A673 (cell line): Measurements from ENCODE around the gene SLC15A1. TPM values are rescaled to one million over a fixed set of nuclear protein-coding genes. Genes with fewer than 3 reads are reported as not detected.

Experiments
- Bru-seq: library from RNA; stranded (reverse); fragments of 400-500 nt; gene quantifications from one replicate; lab custom pipeline; 2021; lab: Mats Ljungman, UMichigan
- BruChase-seq, 2 experiments: library from RNA; stranded (reverse); fragments of 400-500 nt; gene quantifications; one replicate each; lab custom pipeline; 2021; lab: Mats Ljungman, UMichigan
- BruUV-seq: library from RNA; stranded (reverse); fragments of 400-500 nt; replicated peaks from 2 replicates; lab custom pipeline; 2021; lab: Mats Ljungman, UMichigan
- CTCF ChIA-PET: fragments of 300-600 bp; sonication (Branson Sonifier 250); formaldehyde crosslinking; loops from one replicate; lab custom pipeline; 2022; ENCODE audit warnings: antibody characterized with exemption; lab: Charles Lee
- POLR2A ChIA-PET: fragments of 300-600 bp; sonication (Branson Sonifier 250); formaldehyde crosslinking; loops from one replicate; lab custom pipeline; 2022; ENCODE audit warnings: antibody characterized with exemption; ENCODE audit not compliant: low non-redundant PET; lab: Charles Lee
- DNase-seq: peaks from one replicate; pipeline ENCODE4 v3.0.0-alpha.2; 2015; ENCODE audit warnings: low spot score
- H3K27ac ChIP-seq: fragments of 200-600 bp; sonication (generic); 2 replicates; pipeline ENCODE4 v1.5.1; 2016; ENCODE audit warnings: mixed run types, low read depth, mild to moderate bottlenecking, mixed read lengths, antibody characterized with exemption, low read length; ENCODE audit not compliant: poor library complexity, severe bottlenecking
- H3K27me3 ChIP-seq: fragments of 200-600 bp; sonication (generic); replicated peaks from 2 replicates; pipeline ENCODE4 v1.6.1; 2017; ENCODE audit warnings: mixed run types, low read depth, mild to moderate bottlenecking, mixed read lengths, antibody characterized with exemption, low read length; ENCODE audit not compliant: insufficient read depth, poor library complexity
- H3K36me3 ChIP-seq: fragments of 200-600 bp; sonication (generic); 2 replicates; pipeline ENCODE4 v1.6.1; 2016; ENCODE audit warnings: mixed run types, mild to moderate bottlenecking, mixed read lengths, antibody characterized with exemption, low read length; ENCODE audit not compliant: insufficient read depth, poor library complexity, severe bottlenecking
- H3K4me1 ChIP-seq: fragments of 200-600 bp; sonication (generic); 2 replicates; pipeline ENCODE4 v1.6.1; 2017; ENCODE audit warnings: mixed run types, mild to moderate bottlenecking, mixed read lengths, antibody characterized with exemption, low read length; ENCODE audit not compliant: insufficient read depth, poor library complexity, severe bottlenecking
- H3K4me3 ChIP-seq: fragments of 200-600 bp; sonication (generic); 2 replicates; pipeline ENCODE4 v1.5.1; 2016; ENCODE audit warnings: low read depth, mixed run types, mild to moderate bottlenecking, mixed read lengths, low read length; ENCODE audit not compliant: poor library complexity, severe bottlenecking
- H3K9me3 ChIP-seq: fragments of 200-600 bp; sonication (generic); 2 replicates; pipeline ENCODE4 v1.6.1; 2016; ENCODE audit warnings: mixed run types, low read depth, mild to moderate bottlenecking, mixed read lengths, antibody characterized with exemption, low read length; ENCODE audit not compliant: poor library complexity, severe bottlenecking
- CTCF ChIP-seq: fragments of 300-800, 200-600 bp; sonication (generic); conservative IDR thresholded peaks from 2 replicates; pipeline ENCODE4 v1.5.1; 2017; ENCODE audit warnings: low read depth, mild to moderate bottlenecking, antibody characterized with exemption, low read length, moderate library complexity, mixed read lengths
- EZH2 ChIP-seq: fragments of 200-600 bp; sonication (generic); IDR thresholded peaks from 2 replicates; pipeline ENCODE4 v1.6.1; 2017; ENCODE audit warnings: borderline replicate concordance, low read depth, mild to moderate bottlenecking, mixed read lengths, antibody characterized with exemption, low read length; ENCODE audit not compliant: poor library complexity, severe bottlenecking
- intact Hi-C: fragments of 100-400 bp; cut with micrococcal nuclease; formaldehyde crosslinking; loops from one replicate; pipeline ENCODE4 v1.10.0; 2022; ENCODE audit not compliant: unreplicated experiment
- long read RNA-seq: library from polyadenylated mRNA; stranded (forward); transcript quantifications from one replicate; pipeline ENCODE4 v2.0.0, GENCODE V29; 2022
- total RNA-seq: library from RNA; stranded (reverse); gene quantifications from 2 replicates; pipeline ENCODE4 v1.2.3, GENCODE V29; 2021

The SLC15A1 gene
- not detected in 2 replicates for total RNA-seq
- Bru-seq, nascent RNA: percentile 3 among the genes with signal in this experiment
- not detected for BruChase-seq, experiment 1, labeled RNA remaining after a 2-hour chase
- percentile 4 among the genes with signal in this experiment for BruChase-seq, experiment 2, labeled RNA remaining after a 6-hour chase
- long read RNA-seq: 0 reads

GRCh38 chr13:98752467-98753290, at the start of gene SLC15A1:
TSS of gene SLC15A1 (minus strand) at chr13:98752672. CDS start at chr13:98752598, 74 bp downstream.
- ChIA-PET CTCF (no interaction called here), POLR2A (no interaction called here)
- peak within 1 kb of the TSS; percentile 32 for H3K4me3 ChIP-seq
- peaks cover 3% of the 10 kb centered on the region for H3K4me1 ChIP-seq
- DNase-seq: no peak
- H3K36me3 ChIP-seq: no peaks in the 10 kb centered on the region
- no TSS peak for BruUV-seq
- peaks cover 6% of the 10 kb centered on the region for H3K9me3 ChIP-seq
- H3K27me3 ChIP-seq: peaks cover 42% of the 10 kb centered on the region
- TF ChIP-seq EZH2 (peak; percentile 89), CTCF (no peak)
- no peak within 1 kb of the TSS for H3K27ac ChIP-seq
- intact Hi-C loops: no loop called here

GRCh38 chr13:98801626-98802418, 49.4 kb upstream of the SLC15A1 start:
- Histone ChIP-seq H3K27me3 (no peaks in the 10 kb centered on the region), H3K4me3 (no peak overlapping the region), H3K9me3 (no peaks in the 10 kb centered on the region), H3K27ac (no peak overlapping the region), H3K36me3 (no peaks in the 10 kb centered on the region), H3K4me1 (peaks cover 3% of the 10 kb centered on the region)
- intact Hi-C loops: no loop called here
- DNase-seq: no peak
- BruUV-seq: no TSS peak
- ChIA-PET POLR2A (no interaction called here), CTCF (no interaction called here)
- TF ChIP-seq EZH2: no peak
- TF ChIP-seq CTCF: no peak

GRCh38 chr13:98800078-98800477, 47.6 kb upstream of the SLC15A1 start:
- no peaks in the 10 kb centered on the region for H3K9me3 ChIP-seq
- no TSS peak for BruUV-seq
- ChIA-PET CTCF (no interaction called here), POLR2A (no interaction called here)
- TF ChIP-seq CTCF: no peak
- TF ChIP-seq EZH2: no peak
- peaks cover 3% of the 10 kb centered on the region for H3K4me1 ChIP-seq
- H3K36me3 ChIP-seq: no peaks in the 10 kb centered on the region
- H3K27ac ChIP-seq: no peak overlapping the region
- no peak for DNase-seq
- no peaks in the 10 kb centered on the region for H3K27me3 ChIP-seq
- intact Hi-C loops: no loop called here
- H3K4me3 ChIP-seq: no peak overlapping the region
